K562 (cell line): ENCODE results near the gene KCNK7. TPM values are rescaled to one million over a fixed set of nuclear protein-coding genes. Genes with fewer than 3 reads are reported as not detected.

Experiments used
- CREB1 ChIP-seq, 2 experiments: sonication (generic) in 1 of 2; formaldehyde crosslinking in 1 of 2; IDR thresholded peaks; 2 replicates each; pipeline versions ENCODE4 v1.6.1 to v1.8.0; 2012 to 2022; ENCODE audit warnings: inconsistent platforms in 1 of 2, mild to moderate bottlenecking in 1 of 2, missing genetic modification reagents in 1 of 2, moderate library complexity in 1 of 2
- DPF2 ChIP-seq: fragments of 450-650 bp; IDR thresholded peaks from 2 replicates; pipeline ENCODE4 v1.6.1; 2016
- FOXK2 ChIP-seq, 2 experiments: fragments of 450-650 bp; IDR thresholded peaks in 1 of 2; conservative IDR thresholded peaks in 1 of 2; 2 replicates each; pipeline ENCODE4 v1.6.1; 2016; ENCODE audit warnings: low read depth in 2 of 2, mild to moderate bottlenecking in 1 of 2
- GABPA ChIP-seq: fragments of 200-800 bp; sonication (Bioruptor generic); conservative IDR thresholded peaks from 2 replicates; pipeline ENCODE4 v1.6.1; 2016; ENCODE audit warnings: low read depth, missing genetic modification characterization, missing compliant biosample characterization
- IFI16 ChIP-seq: fragments of 250-450 bp; sonication (Bioruptor Pico); IDR thresholded peaks from 2 replicates; pipeline ENCODE4 v2.1.2; 2022; ENCODE audit warnings: mild to moderate bottlenecking, inconsistent platforms
- JUNB ChIP-seq: fragments of 450-650 bp; formaldehyde crosslinking; conservative IDR thresholded peaks from 2 replicates; pipeline ENCODE4 v1.4.0; 2020; ENCODE audit warnings: mild to moderate bottlenecking
- NONO ChIP-seq, 2 experiments: fragments of 200-400 bp in 1 of 2; fragments of 450-650 bp in 1 of 2; formaldehyde crosslinking in 1 of 2; IDR thresholded peaks; 2 replicates each; pipeline ENCODE4 v1.6.1; 2017; ENCODE audit warnings: low read depth in 2 of 2, mild to moderate bottlenecking in 2 of 2, moderate library complexity in 2 of 2, low read length in 1 of 2
- PHF20 ChIP-seq: fragments of 450-650 bp; IDR thresholded peaks from 2 replicates; pipeline ENCODE4 v1.6.1; 2018; ENCODE audit not compliant: partially characterized antibody
- POLR3G ChIP-seq: IDR thresholded peaks from 2 replicates; pipeline ENCODE4 v1.6.1; 2011; ENCODE audit not compliant: insufficient read length, insufficient replicate concordance; ENCODE audit errors: extremely low read depth
- POU5F1 ChIP-seq: fragments of 150-350 bp; IDR thresholded peaks from 2 replicates; pipeline ENCODE4 v1.6.1; 2014; ENCODE audit warnings: borderline replicate concordance, low read length, low read depth, mild to moderate bottlenecking; ENCODE audit not compliant: partially characterized antibody
- RCOR1 ChIP-seq, 2 experiments: IDR thresholded peaks; 2 replicates each; pipeline ENCODE4 v1.6.1; 2012; ENCODE audit warnings: low read depth in 2 of 2, low read length in 2 of 2, borderline replicate concordance in 1 of 2, improper control_type of control experiment in 1 of 2
- SAFB2 ChIP-seq: fragments of 200-400 bp; formaldehyde crosslinking; IDR thresholded peaks from 2 replicates; pipeline ENCODE4 v1.6.1; 2018; ENCODE audit warnings: borderline replicate concordance, low read length, low read depth, moderate library complexity; ENCODE audit not compliant: severe bottlenecking
- SRSF3 ChIP-seq: fragments of 200-400 bp; formaldehyde crosslinking; IDR thresholded peaks from 2 replicates; pipeline ENCODE4 v1.6.1; 2016; ENCODE audit warnings: mild to moderate bottlenecking, low read length, moderate library complexity; ENCODE audit not compliant: insufficient read depth
- STAT5A ChIP-seq: IDR thresholded peaks from 2 replicates; pipeline ENCODE4 v1.6.1; 2012; ENCODE audit warnings: low read length, inconsistent platforms, borderline replicate concordance
- THRAP3 ChIP-seq: fragments of 450-650 bp; IDR thresholded peaks from 2 replicates; pipeline ENCODE4 v1.6.1; 2016; ENCODE audit warnings: mild to moderate bottlenecking, inconsistent platforms, borderline replicate concordance
- TRIM28 ChIP-seq: fragments of 450-650 bp; IDR thresholded peaks from 2 replicates; pipeline ENCODE4 v1.6.1; 2017
- ZFX ChIP-seq: sonication (generic); formaldehyde crosslinking; IDR thresholded peaks from 2 replicates; pipeline ENCODE4 v1.8.0; 2022; ENCODE audit warnings: mild to moderate bottlenecking, missing genetic modification reagents, moderate library complexity
- ZNF133 ChIP-seq: fragments of 250-450 bp; sonication (Bioruptor Pico); IDR thresholded peaks from 2 replicates; pipeline ENCODE4 v1.4.0; 2020; ENCODE audit warnings: mild to moderate bottlenecking
- ZNF589 ChIP-seq: fragments of 200-800 bp; sonication (Bioruptor generic); IDR thresholded peaks from 2 replicates; pipeline ENCODE4 v1.6.1; 2016; ENCODE audit warnings: low read depth, missing genetic modification characterization, missing compliant biosample characterization
- ZNF785 ChIP-seq: fragments of 250-450 bp; sonication (Bioruptor Pico); IDR thresholded peaks from 2 replicates; pipeline ENCODE4 v1.4.0; 2020; ENCODE audit warnings: mild to moderate bottlenecking
- polyA plus RNA-seq, 8 experiments: library from polyadenylated mRNA; depleted of rRNA in 4 of 8; stranded (reverse) in 5 of 8; unstranded in 3 of 8; fragments of >200 nt; fragmentation: Nextera tagmentation in 2 of 8; fragmentation: Illumina TruSeq in 1 of 8; extraction: Ambion mirVana in 2 of 8; extraction: Trizol in 1 of 8; gene quantifications; 2 replicates each; pipeline versions ENCODE4 v1.2.1 to v1.2.3, GENCODE V29; 2011 to 2014; ENCODE audit warnings: inconsistent platforms in 1 of 8, missing spikeins in 1 of 8
- total RNA-seq, 7 experiments: library from RNA; depleted of rRNA in 6 of 7; stranded (reverse); fragments of >200 nt in 6 of 7; fragmentation: Illumina TruSeq in 2 of 7; extraction: Trizol in 2 of 7; gene quantifications; 2 replicates each; pipeline versions ENCODE4 v1.2.1 to v1.2.3, GENCODE V29; 2011 to 2021; ENCODE audit warnings: low replicate concordance in 1 of 7
- TF ChIP-seq, protein P1 (sequence below): fragments of 200-800 bp; sonication (Bioruptor generic); IDR thresholded peaks from 2 replicates; pipeline ENCODE4 v1.6.1; 2016; ENCODE audit warnings: missing genetic modification characterization, missing compliant biosample characterization
- TF ChIP-seq, protein P2 (sequence below): fragments of 450-650 bp; IDR thresholded peaks from 2 replicates; pipeline ENCODE4 v1.6.1; 2016; ENCODE audit warnings: missing biosample characterization, missing genetic modification characterization

The KCNK7 gene
- total and polyA plus RNA-seq, 9 of the 15 experiments (the other 6 are each of a cell fraction or from before 2014, with no cell fraction given) = 0.07 to 0.40 TPM; not detected in 7

DNA sequence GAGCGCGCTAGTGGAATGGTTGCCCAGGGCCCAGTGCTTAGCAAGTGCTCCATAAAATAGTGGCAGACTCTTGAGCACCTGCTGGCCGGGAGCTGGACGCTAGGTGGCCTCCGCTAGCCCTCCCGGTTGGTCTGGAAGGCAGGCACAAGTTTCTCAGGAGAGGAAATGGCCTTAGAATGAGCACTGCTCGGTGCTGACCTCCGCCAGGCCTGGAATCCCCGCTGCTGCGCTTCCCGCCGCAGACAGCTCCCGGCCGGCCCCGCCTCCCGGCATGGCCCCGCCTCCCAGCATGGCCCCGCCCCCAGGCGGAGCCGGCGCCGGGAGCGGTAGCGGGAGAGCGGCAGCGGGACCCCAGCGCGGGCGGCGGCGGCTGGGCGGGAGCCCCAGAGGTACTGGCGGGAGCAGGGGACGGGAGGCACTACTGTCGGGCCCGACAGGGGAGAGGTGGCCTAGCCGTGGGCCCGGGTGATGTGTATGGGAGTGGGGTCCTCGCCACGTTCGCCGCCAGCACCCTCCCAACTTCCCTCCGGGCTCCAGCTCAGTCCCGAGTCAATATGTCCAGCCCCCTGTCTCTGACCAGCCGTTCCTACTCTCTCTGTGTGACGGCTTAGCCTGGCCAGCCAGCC lies 42.3 kb upstream of the KCNK7 start, which contains the start of gene SIPA1 (continued):
- no peak for TF ChIP-seq IFI16 (CRISPR knock-in tag)
- no peak for TF ChIP-seq ZNF589 (CRISPR knock-in tag)
- no peak for TF ChIP-seq THRAP3
- no peak; the same call in 1 of the 2 replicates for TF ChIP-seq GABPA (tag)
- TF ChIP-seq, protein P1, sequence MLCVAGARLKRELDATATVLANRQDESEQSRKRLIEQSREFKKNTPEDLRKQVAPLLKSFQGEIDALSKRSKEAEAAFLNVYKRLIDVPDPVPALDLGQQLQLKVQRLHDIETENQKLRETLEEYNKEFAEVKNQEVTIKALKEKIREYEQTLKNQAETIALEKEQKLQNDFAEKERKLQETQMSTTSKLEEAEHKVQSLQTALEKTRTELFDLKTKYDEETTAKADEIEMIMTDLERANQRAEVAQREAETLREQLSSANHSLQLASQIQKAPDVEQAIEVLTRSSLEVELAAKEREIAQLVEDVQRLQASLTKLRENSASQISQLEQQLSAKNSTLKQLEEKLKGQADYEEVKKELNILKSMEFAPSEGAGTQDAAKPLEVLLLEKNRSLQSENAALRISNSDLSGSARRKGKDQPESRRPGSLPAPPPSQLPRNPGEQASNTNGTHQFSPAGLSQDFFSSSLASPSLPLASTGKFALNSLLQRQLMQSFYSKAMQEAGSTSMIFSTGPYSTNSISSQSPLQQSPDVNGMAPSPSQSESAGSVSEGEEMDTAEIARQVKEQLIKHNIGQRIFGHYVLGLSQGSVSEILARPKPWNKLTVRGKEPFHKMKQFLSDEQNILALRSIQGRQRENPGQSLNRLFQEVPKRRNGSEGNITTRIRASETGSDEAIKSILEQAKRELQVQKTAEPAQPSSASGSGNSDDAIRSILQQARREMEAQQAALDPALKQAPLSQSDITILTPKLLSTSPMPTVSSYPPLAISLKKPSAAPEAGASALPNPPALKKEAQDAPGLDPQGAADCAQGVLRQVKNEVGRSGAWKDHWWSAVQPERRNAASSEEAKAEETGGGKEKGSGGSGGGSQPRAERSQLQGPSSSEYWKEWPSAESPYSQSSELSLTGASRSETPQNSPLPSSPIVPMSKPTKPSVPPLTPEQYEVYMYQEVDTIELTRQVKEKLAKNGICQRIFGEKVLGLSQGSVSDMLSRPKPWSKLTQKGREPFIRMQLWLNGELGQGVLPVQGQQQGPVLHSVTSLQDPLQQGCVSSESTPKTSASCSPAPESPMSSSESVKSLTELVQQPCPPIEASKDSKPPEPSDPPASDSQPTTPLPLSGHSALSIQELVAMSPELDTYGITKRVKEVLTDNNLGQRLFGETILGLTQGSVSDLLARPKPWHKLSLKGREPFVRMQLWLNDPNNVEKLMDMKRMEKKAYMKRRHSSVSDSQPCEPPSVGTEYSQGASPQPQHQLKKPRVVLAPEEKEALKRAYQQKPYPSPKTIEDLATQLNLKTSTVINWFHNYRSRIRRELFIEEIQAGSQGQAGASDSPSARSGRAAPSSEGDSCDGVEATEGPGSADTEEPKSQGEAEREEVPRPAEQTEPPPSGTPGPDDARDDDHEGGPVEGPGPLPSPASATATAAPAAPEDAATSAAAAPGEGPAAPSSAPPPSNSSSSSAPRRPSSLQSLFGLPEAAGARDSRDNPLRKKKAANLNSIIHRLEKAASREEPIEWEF (CRISPR knock-in tag) = no peak
- TF ChIP-seq PHF20 = no peak
- TF ChIP-seq SRSF3 = no peak
- TF ChIP-seq, protein P2, sequence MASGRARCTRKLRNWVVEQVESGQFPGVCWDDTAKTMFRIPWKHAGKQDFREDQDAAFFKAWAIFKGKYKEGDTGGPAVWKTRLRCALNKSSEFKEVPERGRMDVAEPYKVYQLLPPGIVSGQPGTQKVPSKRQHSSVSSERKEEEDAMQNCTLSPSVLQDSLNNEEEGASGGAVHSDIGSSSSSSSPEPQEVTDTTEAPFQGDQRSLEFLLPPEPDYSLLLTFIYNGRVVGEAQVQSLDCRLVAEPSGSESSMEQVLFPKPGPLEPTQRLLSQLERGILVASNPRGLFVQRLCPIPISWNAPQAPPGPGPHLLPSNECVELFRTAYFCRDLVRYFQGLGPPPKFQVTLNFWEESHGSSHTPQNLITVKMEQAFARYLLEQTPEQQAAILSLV (tag) = no peak
- 0 out of 4 replicates have a peak, but pooled peaks of 1 of the 2 experiments have one; percentile 25 for TF ChIP-seq NONO (IDR thresholded peaks at IDR 0.05; ENCODE audit: low read depth in 2 of 2, low read length in 1 of 2)
- no peak for TF ChIP-seq TRIM28
- no peak for TF ChIP-seq FOXK2 (conservative IDR thresholded peaks at IDR 0.05 in 1 of 2, IDR thresholded peaks at IDR 0.05 in 1 of 2; ENCODE audit: low read depth in 2 of 2)
- no peak for TF ChIP-seq POU5F1
- TF ChIP-seq SAFB2 = no peak
- TF ChIP-seq STAT5A = no peak
- TF ChIP-seq CREB1 (IDR thresholded peaks at IDR 0.05) = 0 out of 2 replicates have a peak, but pooled peaks have one; percentile 18
- TF ChIP-seq CREB1 (CRISPR knock-in tag; IDR thresholded peaks at IDR 0.05) = no peak
- no peak for TF ChIP-seq ZNF133
- peak; percentile 60; the same call in 1 of the 2 replicates for TF ChIP-seq ZFX (CRISPR knock-in tag)
- TF ChIP-seq POLR3G = no peak
- TF ChIP-seq JUNB (CRISPR knock-in tag) = no peak
- TF ChIP-seq RCOR1 (IDR thresholded peaks at IDR 0.05; ENCODE audit: borderline replicate concordance in 1 of 2, low read depth in 2 of 2, low read length in 2 of 2) = peak in 1 of 2 experiments; percentile 64; a peak in 1 of 4 replicates
- no peak for TF ChIP-seq ZNF785 (CRISPR knock-in tag)
- no peak for TF ChIP-seq DPF2
